GM12874 (cell line): ENCODE measurements around the gene MAN2B2.

Source experiments
- TF ChIP-seq, protein P1 (sequence below): IDR thresholded peaks from 2 replicates; pipeline ENCODE4 v1.5.1; 2011; ENCODE audit warnings: low read depth, mild to moderate bottlenecking, control low read depth, low read length, moderate library complexity; ENCODE audit not compliant: insufficient read depth

MAN2B2 gene

DNA sequence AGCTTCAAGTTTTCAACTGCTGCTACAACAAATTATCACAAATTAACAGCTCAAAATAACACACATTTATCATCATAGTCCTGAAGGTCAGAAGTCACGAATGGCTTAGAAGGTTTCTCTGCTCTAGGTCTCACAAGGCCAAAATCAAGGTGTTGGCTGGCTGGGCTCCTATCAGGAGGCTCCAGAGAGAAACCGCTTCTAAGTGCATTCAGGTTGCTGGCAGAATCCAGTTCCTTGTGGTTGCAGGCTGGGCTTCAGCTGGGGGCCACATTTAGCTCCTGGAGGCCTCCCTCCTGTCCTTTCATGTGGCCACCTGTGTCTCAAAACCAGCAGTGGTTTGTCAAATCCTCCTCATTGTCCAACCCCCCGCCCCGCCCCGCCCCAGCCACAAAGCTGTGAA, 80.9 kb downstream of the MAN2B2 start:
- TF ChIP-seq, protein P1, sequence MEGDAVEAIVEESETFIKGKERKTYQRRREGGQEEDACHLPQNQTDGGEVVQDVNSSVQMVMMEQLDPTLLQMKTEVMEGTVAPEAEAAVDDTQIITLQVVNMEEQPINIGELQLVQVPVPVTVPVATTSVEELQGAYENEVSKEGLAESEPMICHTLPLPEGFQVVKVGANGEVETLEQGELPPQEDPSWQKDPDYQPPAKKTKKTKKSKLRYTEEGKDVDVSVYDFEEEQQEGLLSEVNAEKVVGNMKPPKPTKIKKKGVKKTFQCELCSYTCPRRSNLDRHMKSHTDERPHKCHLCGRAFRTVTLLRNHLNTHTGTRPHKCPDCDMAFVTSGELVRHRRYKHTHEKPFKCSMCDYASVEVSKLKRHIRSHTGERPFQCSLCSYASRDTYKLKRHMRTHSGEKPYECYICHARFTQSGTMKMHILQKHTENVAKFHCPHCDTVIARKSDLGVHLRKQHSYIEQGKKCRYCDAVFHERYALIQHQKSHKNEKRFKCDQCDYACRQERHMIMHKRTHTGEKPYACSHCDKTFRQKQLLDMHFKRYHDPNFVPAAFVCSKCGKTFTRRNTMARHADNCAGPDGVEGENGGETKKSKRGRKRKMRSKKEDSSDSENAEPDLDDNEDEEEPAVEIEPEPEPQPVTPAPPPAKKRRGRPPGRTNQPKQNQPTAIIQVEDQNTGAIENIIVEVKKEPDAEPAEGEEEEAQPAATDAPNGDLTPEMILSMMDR, result no peak

- TF ChIP-seq, protein P1, result no peak
Observed at GRCh38 chr4:6657242-6658208, 82.5 kb downstream of the MAN2B2 start.

DNA sequence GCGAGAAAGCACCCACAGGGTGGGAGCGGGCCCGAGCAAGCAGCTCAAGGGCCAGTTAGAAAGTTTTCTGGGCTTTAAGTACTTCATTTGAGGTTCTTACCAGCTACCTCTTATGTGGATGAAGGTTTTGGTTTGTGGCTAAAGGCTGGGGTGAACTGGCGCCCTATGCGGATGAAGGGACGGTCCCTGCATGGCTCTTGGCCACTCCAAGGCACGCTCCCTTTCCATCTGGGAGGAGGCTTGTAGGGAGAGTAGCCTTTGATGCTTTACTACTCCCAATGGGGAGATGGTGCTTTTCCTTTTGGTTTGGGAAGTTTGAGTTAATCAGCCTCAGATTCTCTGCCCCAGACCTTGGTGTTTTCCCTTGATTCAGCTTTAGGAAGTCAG, 83.2 kb downstream of the MAN2B2 start:
- TF ChIP-seq, protein P1, result no peak

DNA sequence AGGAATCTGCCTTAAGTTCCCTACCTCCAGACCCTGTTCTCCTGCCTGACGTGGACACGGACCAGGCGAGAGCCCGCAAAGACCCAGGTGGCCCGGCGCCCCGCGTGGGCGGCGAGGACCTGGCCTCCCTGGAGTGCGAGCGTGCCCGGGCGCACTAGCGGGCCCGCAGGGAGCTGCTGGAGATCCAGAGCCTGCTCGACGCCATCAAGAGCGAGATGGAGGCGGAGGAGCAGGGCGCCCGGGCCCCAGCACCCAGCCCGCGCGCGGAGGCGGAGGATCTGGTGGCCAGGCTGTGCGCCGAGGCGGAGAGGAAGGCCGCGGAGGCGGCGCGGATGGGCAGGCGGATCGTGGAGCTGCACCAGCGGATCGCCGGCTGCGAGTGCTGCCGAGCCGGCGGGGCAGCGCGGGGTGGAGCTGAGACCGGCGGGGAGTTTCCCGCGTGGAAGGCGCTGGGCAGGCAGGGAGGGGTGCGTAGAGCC, 83.6 kb downstream of the MAN2B2 start:
- TF ChIP-seq, protein P1, result no peak

GRCh38 chr4:6659897-6660296, 84.9 kb downstream of the MAN2B2 start:
- TF ChIP-seq, protein P1, result no peak

DNA sequence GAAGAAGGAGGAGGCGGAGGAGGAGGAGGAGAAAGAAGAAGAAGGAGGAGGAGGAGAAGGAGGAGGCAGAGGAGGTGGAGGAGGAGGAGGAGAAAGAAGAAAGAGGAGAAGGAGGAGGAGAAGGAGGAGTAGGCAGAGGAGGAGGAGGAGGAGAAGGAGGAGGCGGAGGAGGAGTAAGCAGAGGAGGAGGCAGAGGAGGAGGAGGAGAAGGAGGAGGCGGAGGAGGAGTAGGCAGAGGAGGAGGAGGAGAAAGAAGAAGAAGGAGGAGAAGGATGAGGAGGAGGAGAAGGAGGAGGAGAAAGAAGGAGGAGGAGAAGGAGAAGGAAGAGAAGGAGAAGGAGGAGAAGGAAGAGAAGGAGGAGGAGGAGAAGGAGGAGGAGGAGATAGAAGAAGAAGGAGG, 85.4 kb downstream of the MAN2B2 start:
- TF ChIP-seq, protein P1, result no peak

DNA sequence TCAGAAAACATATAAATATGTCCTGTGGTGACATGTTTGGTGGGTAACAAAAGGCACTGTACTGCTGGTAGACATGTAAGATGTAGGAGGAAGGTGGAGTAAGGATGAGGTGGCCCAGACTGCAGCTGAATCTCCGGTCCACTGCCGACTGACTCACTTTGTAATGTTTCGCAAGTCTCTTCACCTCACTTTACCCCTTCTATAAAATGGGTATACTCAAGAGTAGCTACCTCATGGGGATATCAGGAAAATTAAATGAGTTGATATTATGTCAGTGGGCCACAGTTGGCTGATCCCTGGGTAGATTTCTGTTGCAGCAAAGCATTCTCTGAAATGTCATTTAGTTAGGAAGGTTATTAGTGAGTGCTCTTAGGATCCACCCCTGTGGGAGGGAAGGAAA, 87.6 kb downstream of the MAN2B2 start:
- TF ChIP-seq, protein P1, result no peak
